DLD1 (cell line): ENCODE results near the gene TTLL8.
"Not testable (repeated sequence)": the region's sequence is repeated elsewhere in the genome, so short reads cannot be mapped to it uniquely, and the experiment has no call there.

Experiments
- in situ Hi-C: cut with HindIII; loops from 2 replicates; pipeline ENCODE4 v1.10.0; 2017; ENCODE audit warnings: low sequenced_read_pairs

Gene TTLL8

DNA sequence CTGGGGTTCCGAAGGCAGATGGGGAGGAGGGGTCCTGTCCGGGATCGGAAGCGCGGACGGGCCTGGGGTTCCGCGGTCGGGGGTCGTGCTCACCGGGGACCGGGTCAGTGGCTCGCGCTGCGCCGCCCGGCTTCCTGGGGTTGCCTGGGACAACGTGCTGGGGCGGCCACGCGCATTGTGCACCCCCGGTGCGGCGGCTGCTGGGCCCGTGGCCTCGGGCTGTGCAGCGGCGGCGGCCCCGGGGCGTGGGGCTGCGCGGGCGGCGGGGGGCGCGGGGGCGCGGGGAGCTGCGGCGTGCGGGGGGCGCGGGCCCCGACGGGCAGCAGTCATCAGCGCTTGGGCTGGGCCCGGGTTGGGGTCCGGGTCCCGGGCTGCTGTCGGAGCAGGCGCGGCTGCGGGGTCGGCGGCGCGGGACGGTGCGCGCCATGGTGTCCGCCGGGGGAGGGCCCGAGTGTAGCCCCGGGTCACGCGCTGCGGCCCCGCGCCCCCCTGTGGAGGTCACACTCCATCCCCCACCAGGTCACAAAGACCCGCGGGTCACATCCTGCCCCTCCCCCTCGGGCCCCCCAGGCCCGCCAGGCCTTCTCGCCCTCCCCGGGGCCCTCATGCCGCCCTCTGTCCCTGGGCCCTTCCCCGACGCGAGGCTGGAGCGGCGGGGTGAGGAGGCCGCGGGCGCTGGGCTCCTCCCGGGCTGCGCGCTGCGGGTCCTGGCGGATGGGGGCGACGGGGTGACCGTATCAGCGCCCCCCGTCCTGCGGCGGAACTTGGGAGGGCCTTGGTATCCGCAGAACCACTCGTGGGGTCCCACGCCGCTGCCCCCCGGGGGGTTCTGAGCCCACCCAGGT is at the start of gene TTLL8:
TTLL8 (minus strand) TSS at position 238 of the 845 bp plus-strand sequence.
- in situ Hi-C loops = no loop called here

- in situ Hi-C loops = no loop called here
These were observed 49.4 kb upstream of the TTLL8 start for GRCh38 chr22:50107529-50107928.

DNA sequence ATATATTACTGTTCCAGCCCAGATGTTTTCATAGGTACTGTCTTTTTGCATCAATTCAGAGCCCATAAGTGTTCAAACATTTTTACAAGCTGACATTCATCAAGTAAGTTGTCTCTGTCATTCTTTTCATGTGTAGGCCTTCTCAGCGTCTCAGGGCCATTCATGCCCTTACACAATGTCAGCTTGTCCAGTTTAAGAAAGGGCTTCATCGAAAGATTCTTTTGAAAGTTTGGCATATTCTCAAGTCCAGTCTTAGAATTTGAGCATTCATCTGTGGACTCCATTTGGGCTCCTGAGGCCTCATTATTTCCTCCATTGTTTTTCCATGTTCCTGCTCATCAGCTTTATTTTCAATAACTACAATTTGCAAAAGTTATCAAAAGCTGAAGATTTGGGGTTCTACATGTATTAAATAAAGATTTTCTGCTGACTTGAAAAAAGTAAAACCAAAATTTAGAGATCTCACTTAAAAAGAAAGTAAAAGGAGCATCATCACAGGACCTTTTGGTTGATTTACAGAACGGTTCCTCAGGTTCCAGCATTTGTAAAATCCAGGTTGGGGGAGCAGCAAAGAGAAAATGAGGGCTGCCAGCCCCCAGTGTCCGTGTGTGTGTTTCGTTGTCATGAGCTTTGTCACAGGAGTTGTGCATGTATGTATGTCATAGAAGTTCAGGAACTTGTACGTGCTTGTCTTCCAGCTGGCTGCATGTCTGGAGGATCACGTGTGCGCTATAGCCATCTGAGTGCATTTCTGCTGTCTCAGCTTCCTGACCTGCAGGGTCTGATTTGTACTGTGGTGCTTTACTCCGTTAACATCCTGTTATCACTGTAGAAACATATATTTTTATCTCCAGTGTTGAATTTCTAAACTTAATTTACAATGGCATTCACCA is 47.4 kb upstream of the TTLL8 start:
- in situ Hi-C loops = no loop called here

- in situ Hi-C loops = no loop called here
These were observed 46.0 kb upstream of the TTLL8 start for GRCh38 chr22:50104141-50104544.

DNA sequence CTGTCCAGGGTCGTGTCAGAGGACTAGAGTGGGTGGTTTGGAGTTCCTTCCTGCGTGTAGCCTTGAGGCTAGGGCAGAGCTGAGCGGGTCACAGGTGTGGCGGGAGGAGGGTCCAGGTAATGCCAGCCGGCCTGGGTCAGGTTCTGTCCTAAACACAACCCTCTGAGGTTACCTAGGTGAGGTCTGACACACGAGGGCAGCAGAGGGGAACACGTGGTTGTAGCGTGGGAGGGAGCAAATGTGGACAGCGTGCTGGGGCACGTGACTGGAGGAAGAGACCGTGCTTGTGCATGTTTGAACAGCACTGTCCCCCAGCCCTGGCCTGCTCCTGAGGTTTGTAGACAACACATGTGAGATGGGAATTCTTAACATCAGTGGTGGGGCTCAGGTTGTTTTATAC is 44.8 kb upstream of the TTLL8 start:
- in situ Hi-C loops = no loop called here

GRCh38 chr22:50101870-50102565 is 43.9 kb upstream of the TTLL8 start:
- in situ Hi-C loops = no loop called here

GRCh38 chr22:50098052-50098451 is 40.0 kb upstream of the TTLL8 start:
- in situ Hi-C loops = no loop called here

GRCh38 chr22:50092342-50092741 is 34.2 kb upstream of the TTLL8 start:
- in situ Hi-C loops = no loop called here

DNA sequence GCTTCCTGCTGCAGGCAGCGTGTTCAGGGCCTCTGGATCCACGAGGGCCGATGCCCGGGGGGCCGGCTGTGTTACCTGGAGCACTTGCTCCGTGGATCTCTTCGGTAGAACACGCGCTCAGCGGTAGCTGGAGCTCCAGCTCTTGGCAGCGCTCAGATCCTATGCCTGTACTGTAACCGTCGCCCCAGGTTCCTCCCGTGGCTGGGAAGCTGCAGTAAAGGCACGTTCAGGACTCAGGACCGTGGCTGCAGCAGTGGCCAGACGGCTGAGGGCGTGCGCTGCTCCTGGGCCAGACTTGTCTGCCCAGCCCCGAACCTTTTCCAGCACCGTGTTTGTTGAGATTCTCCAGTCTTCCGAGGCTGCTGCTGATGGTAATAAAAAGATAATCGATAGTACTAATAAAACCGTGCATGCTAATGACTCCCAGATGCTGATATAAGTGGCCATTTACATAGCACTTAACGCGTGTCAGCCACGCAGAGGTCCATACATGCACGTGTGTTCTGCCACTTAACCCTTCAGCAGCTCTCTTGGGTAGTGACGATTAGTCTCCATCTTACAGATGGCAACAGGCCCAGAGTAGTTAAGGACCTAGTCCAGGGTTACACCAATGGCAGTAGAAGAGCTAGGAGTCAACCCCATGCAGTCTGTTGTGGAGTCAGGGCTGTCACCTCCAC is 33.1 kb upstream of the TTLL8 start:
- in situ Hi-C loops = no loop called here

DNA sequence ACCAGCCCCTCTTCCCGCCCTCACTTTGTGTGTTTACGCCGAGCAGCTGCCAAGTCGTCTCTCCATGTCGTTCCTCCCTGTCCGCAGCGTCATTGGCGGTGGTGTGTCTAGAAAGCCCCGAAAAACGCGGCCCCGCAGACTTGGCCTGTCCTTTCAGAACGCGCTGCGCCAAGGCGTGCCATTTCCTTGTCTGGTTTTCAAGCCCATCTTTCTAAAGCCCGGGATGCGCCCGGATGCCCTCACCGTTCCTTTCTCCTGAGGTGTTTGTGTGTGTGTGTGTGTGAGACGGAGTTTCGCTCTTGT is 32.3 kb upstream of the TTLL8 start:
- in situ Hi-C loops = no loop called here

- in situ Hi-C loops = no loop called here
These were observed 31.7 kb upstream of the TTLL8 start, which contains the start of gene MOV10L1 for GRCh38 chr22:50089682-50090411. MOV10L1 (plus strand) TSS chr22:50090006; CDS start chr22:50090089, 83 bp downstream.

DNA sequence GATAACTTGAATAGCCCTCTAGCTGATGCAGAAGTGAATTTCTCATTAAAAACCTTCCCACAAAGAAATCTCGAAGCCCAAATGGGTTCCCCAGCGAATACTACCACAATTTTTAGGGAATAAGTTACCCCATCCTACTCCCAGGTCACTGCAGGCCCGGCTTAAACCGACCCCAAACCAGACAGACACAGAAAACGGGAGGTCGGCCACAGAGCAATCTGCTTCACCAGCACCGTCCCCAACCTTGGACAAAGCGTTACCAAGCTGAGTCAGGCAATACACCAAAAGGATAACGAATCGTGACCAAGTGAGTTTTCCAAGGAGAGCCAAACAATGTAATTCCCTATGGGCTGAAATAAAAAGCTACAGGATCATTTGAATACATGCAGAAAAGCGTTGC is 31.1 kb upstream of the TTLL8 start:
- in situ Hi-C loops = no loop called here

DNA sequence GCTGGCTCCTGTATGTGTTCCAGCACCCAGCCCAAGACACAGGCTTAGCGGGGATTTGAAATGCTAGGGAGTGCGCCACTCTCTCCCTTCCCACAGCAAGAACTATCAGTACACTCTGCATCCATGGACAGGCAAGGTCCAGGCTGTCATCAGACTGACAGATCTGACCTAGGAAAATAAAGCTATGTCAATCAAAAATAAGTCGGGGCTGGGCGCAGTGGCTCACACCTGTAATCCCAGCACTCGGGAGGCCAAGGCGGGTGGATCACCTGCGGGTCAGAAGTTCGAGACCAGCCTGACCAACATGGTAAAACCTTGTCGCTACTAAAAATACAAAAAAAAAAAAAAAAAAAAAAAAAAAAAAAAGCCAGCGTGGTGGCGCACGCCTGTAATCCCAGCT is 30.0 kb upstream of the TTLL8 start:
- in situ Hi-C loops = no loop called here

- in situ Hi-C loops = no loop called here
These were observed 29.5 kb upstream of the TTLL8 start for GRCh38 chr22:50087646-50088045.

DNA sequence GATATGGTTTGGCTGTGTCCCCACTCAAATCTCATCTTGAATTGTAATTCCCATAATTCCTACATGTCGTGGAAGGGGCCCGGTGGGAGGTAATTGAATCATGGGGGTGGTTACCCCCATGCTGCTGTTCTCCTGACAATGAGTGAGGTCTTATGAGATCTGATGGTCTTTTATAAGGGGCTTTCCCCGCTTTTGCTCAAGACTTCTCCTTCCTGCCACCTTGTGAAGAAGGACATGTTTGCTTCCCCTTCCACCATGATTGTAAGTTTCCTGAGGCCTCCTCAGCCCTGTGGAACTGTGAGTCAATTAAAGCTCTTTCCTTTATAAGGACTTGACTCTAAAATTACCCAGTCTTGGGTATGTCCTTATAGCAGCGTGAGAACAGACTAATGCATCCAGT is 28.9 kb upstream of the TTLL8 start:
- in situ Hi-C loops = not testable (repeated sequence)

DNA sequence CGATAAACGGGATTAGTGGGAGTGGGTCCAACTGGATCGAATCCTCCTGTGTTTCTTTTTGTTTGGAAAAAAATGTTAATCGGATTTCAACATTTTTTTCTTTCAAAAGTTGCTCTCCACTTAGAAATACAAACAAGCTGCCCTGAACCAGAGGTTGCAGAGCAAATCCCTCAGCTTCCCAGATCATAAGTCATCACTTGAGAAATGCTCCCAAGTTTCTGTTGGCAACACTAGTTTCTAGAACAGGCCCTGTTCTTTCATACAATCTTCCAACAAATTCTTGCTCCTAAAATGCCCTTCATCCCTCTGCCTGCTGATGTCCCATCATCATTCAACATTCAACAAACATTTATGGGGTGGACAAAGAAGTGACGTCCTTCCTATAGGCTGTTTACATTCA is 28.4 kb upstream of the TTLL8 start:
- in situ Hi-C loops = no loop called here

GRCh38 chr22:50085211-50085972 is 27.3 kb upstream of the TTLL8 start, which contains the start of gene MLC1:
MLC1 (minus strand) TSS chr22:50085426; CDS start chr22:50084902, 524 bp downstream.
- in situ Hi-C loops = no loop called here

GRCh38 chr22:50084614-50085021 is 26.5 kb upstream of the TTLL8 start:
- in situ Hi-C loops = no loop called here

GRCh38 chr22:50084080-50084477 is 26.0 kb upstream of the TTLL8 start:
- in situ Hi-C loops = no loop called here
